HepG2 (cell line): ENCODE data around the gene PELO. TPM values are rescaled to one million over a fixed set of nuclear protein-coding genes. Genes with fewer than 3 reads are reported as not detected.
A peak's percentile ranks its signal among the peaks of the same experiment; 100 is the strongest.

Experiments
- AGO1 ChIP-seq: fragments of 200-400 bp; formaldehyde crosslinking; IDR thresholded peaks from 2 replicates; pipeline ENCODE4 v1.6.1; 2017; ENCODE audit warnings: mild to moderate bottlenecking, low read depth, low read length, moderate library complexity; ENCODE audit not compliant: poor library complexity, severe bottlenecking
- AGO2 ChIP-seq: fragments of 200-400 bp; formaldehyde crosslinking; optimal IDR thresholded peaks from 2 replicates; pipeline ENCODE3; 2017; ENCODE audit warnings: mild to moderate bottlenecking, low read depth, low read length, moderate library complexity
- BHLHE40 ChIP-seq: IDR thresholded peaks from 2 replicates; pipeline ENCODE4 v1.6.1; 2011; ENCODE audit warnings: low read length, improper control_type of control experiment
- FOXA3 ChIP-seq: IDR thresholded peaks from 2 replicates; pipeline ENCODE4 v1.6.1; 2016; ENCODE audit warnings: missing genetic modification reagents, missing compliant biosample characterization
- HNF4A ChIP-seq: sonication (generic); formaldehyde crosslinking; IDR thresholded peaks from 2 replicates; pipeline ENCODE4 v1.4.0; 2020; ENCODE audit warnings: missing genetic modification reagents
- HOXA7 ChIP-seq: sonication (generic); formaldehyde crosslinking; IDR thresholded peaks from 2 replicates; pipeline ENCODE4 v1.8.1; 2022; ENCODE audit warnings: mild to moderate bottlenecking, missing genetic modification reagents, moderate library complexity
- KDM6A ChIP-seq: IDR thresholded peaks from 2 replicates; pipeline ENCODE4 v1.6.1; 2016; ENCODE audit warnings: low read depth
- MXI1 ChIP-seq: IDR thresholded peaks from 3 replicates; pipeline ENCODE4 v1.6.1; 2012; ENCODE audit warnings: low read depth, low read length, inconsistent platforms, borderline replicate concordance
- NCOA1 ChIP-seq: sonication (generic); formaldehyde crosslinking; IDR thresholded peaks from 2 replicates; pipeline ENCODE4 v1.9.0; 2021; ENCODE audit warnings: missing genetic modification reagents
- NR3C1 ChIP-seq: sonication (generic); formaldehyde crosslinking; IDR thresholded peaks from 2 replicates; pipeline ENCODE4 v1.4.0; 2020; ENCODE audit warnings: missing genetic modification reagents
- SIN3A ChIP-seq: IDR thresholded peaks from 2 replicates; pipeline ENCODE4 v1.6.1; 2011; ENCODE audit warnings: low read depth, mild to moderate bottlenecking, control low read depth, low read length, borderline replicate concordance
- YY1 ChIP-seq: IDR thresholded peaks from 2 replicates; pipeline ENCODE4 v1.6.1; 2011; ENCODE audit warnings: low read length, low read depth, moderate library complexity, mild to moderate bottlenecking; ENCODE audit not compliant: insufficient read depth, insufficient replicate concordance
- polyA plus RNA-seq, 8 experiments: library from polyadenylated mRNA; depleted of rRNA in 3 of 8; stranded (reverse) in 7 of 8; unstranded in 1 of 8; fragments of >200 nt; fragmentation: Illumina TruSeq in 4 of 8; extraction: Trizol in 4 of 8; gene quantifications; 2 replicates each; pipeline versions ENCODE4 v1.2.1 to v1.2.3, GENCODE V29; 2011 to 2016; ENCODE audit warnings: low read depth in 4 of 8, missing spikeins in 1 of 8, mixed read lengths in 1 of 8; ENCODE audit not compliant: insufficient read depth in 1 of 8
- total RNA-seq, 5 experiments: library from RNA; depleted of rRNA; stranded (reverse); fragments of >200 nt; fragmentation: Illumina TruSeq; extraction: Trizol; gene quantifications; 2 replicates each; pipeline ENCODE4 v1.2.3, GENCODE V29; 2016; ENCODE audit warnings: low read depth in 1 of 5
- TF ChIP-seq, protein P1 (sequence below): sonication (generic); formaldehyde crosslinking; IDR thresholded peaks from 2 replicates; pipeline ENCODE4 v1.4.0; 2020; ENCODE audit warnings: missing genetic modification reagents, borderline replicate concordance
- TF ChIP-seq, protein P2 (sequence below), 2 experiments: sonication (generic) in 1 of 2; formaldehyde crosslinking in 1 of 2; IDR thresholded peaks; 2 replicates each; pipeline versions ENCODE4 v1.4.0 to v1.6.1; 2016 to 2020; ENCODE audit warnings: borderline replicate concordance in 1 of 2, low read depth in 1 of 2, mild to moderate bottlenecking in 1 of 2, missing genetic modification reagents in 1 of 2
- TF ChIP-seq, protein P3 (sequence below): sonication (generic); formaldehyde crosslinking; IDR thresholded peaks from 2 replicates; pipeline ENCODE4 v1.5.1; 2020; ENCODE audit warnings: mild to moderate bottlenecking, missing genetic modification reagents

The PELO gene
- total and polyA plus RNA-seq, 2 of the 13 experiments (the other 11 are each of a cell fraction or from before 2014, with no cell fraction given): 19.0 to 23.9 TPM

DNA sequence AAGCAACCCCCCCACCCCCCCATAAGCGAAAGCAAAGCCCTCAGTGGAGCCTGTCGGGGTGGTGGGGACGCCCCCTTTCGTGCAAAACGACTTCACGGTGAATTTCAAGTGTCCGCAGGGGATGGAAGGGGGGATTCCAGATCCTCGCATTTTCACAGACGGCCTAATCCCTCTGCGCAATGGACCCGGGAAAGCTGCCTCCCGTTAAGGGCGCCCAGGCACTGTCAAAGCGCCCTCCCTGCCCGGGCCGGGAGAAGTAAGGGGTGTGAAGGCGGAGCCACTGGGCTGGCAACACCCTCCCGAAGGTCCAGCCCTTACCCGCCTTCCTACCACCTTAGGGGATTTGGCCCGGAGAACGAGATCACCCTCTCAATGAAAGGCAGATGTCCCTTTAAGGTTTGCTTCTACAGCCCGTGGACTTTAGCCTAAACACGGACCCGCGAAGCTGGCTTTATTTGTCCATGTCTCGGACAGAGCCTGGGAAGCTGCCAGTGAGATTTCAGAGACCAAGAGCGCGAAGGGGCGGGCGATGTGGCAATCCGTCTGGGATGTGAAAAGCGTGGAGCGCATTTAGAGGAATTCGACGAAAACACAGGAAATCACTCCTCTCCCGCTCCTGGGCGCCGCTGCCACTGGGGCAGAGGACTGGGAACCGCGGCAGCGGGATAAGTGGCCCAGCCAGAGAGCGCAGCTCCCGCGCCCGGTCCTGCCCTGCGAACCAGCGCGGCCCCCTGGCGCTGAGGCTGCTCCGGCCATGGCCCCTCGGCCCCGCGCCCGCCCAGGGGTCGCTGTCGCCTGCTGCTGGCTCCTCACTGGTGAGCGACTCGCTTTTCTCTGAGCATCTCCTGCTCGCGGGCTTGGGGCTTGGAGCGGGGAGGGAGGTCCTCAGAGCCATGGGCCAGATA is at the start of gene PELO, which contains the start of gene ITGA1 (continued):
- TF ChIP-seq, protein P1, sequence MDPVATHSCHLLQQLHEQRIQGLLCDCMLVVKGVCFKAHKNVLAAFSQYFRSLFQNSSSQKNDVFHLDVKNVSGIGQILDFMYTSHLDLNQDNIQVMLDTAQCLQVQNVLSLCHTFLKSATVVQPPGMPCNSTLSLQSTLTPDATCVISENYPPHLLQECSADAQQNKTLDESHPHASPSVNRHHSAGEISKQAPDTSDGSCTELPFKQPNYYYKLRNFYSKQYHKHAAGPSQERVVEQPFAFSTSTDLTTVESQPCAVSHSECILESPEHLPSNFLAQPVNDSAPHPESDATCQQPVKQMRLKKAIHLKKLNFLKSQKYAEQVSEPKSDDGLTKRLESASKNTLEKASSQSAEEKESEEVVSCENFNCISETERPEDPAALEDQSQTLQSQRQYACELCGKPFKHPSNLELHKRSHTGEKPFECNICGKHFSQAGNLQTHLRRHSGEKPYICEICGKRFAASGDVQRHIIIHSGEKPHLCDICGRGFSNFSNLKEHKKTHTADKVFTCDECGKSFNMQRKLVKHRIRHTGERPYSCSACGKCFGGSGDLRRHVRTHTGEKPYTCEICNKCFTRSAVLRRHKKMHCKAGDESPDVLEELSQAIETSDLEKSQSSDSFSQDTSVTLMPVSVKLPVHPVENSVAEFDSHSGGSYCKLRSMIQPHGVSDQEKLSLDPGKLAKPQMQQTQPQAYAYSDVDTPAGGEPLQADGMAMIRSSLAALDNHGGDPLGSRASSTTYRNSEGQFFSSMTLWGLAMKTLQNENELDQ (CRISPR knock-in tag): no peak
- TF ChIP-seq, protein P2, sequence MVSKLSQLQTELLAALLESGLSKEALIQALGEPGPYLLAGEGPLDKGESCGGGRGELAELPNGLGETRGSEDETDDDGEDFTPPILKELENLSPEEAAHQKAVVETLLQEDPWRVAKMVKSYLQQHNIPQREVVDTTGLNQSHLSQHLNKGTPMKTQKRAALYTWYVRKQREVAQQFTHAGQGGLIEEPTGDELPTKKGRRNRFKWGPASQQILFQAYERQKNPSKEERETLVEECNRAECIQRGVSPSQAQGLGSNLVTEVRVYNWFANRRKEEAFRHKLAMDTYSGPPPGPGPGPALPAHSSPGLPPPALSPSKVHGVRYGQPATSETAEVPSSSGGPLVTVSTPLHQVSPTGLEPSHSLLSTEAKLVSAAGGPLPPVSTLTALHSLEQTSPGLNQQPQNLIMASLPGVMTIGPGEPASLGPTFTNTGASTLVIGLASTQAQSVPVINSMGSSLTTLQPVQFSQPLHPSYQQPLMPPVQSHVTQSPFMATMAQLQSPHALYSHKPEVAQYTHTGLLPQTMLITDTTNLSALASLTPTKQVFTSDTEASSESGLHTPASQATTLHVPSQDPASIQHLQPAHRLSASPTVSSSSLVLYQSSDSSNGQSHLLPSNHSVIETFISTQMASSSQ (IDR thresholded peaks at IDR 0.05; ENCODE audit: low read depth): peak; percentile 41
- TF ChIP-seq, protein P2 (CRISPR knock-in tag; IDR thresholded peaks at IDR 0.05; ENCODE audit: borderline replicate concordance): peak; percentile 83
- no peak for TF ChIP-seq NR3C1 (CRISPR knock-in tag)
- TF ChIP-seq, protein P3, sequence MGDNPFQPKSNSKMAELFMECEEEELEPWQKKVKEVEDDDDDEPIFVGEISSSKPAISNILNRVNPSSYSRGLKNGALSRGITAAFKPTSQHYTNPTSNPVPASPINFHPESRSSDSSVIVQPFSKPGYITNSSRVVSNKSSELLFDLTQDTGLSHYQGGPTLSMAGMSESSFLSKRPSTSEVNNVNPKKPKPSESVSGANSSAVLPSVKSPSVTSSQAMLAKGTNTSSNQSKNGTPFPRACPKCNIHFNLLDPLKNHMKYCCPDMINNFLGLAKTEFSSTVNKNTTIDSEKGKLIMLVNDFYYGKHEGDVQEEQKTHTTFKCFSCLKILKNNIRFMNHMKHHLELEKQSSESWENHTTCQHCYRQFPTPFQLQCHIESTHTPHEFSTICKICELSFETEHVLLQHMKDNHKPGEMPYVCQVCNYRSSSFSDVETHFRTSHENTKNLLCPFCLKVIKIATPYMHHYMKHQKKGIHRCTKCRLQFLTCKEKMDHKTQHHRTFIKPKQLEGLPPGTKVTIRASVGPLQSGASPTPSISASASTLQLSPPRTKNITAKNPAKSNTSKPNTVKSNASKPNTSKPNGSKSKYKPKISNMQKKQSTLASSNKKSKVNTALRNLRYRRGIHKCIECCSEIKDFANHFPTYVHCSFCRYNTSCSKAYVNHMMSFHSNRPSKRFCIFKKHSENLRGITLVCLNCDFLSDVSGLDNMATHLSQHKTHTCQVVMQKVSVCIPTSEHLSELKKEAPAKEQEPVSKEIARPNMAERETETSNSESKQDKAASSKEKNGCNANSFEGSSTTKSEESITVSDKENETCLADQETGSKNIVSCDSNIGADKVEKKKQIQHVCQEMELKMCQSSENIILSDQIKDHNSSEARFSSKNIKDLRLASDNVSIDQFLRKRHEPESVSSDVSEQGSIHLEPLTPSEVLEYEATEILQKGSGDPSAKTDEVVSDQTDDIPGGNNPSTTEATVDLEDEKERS (CRISPR knock-in tag): peak; percentile 81
- no peak for TF ChIP-seq AGO1
- TF ChIP-seq AGO2: peak; percentile 90
- no peak for TF ChIP-seq BHLHE40
- TF ChIP-seq HOXA7 (CRISPR knock-in tag): no peak
- TF ChIP-seq SIN3A: no peak; the same call in 1 of the 2 replicates
- peak; percentile 79 for TF ChIP-seq YY1
- 0 out of 3 replicates have a peak, but pooled peaks have one; percentile 19 for TF ChIP-seq MXI1
- peak; percentile 84 for TF ChIP-seq HNF4A (CRISPR knock-in tag)
- peak; percentile 62 for TF ChIP-seq KDM6A
- peak; percentile 18; the same call in 1 of the 2 replicates for TF ChIP-seq FOXA3
- peak; percentile 85 for TF ChIP-seq NCOA1 (CRISPR knock-in tag)
